ENCODE measurements around the gene ITGA3.

The ITGA3 gene

GRCh38 chr17:50117202-50118051 lies 61.5 kb downstream of the ITGA3 start:
- TF ChIP-seq CTCF (IDR thresholded peaks at IDR 0.05) (peak; percentile 87), ZFX (IDR thresholded peaks at IDR 0.05; ENCODE audit: borderline replicate concordance) (no peak)
- H3K27ac ChIP-seq: no peak overlapping the region

GRCh38 chr17:50118076-50118827 lies 62.3 kb downstream of the ITGA3 start:
- no peak overlapping the region for H3K27ac ChIP-seq
- TF ChIP-seq CTCF (IDR thresholded peaks at IDR 0.05) (no peak), ZFX (IDR thresholded peaks at IDR 0.05; ENCODE audit: borderline replicate concordance) (no peak)

GRCh38 chr17:50118828-50119218 lies 62.9 kb downstream of the ITGA3 start:
- no peak overlapping the region for H3K27ac ChIP-seq
- no peak for TF ChIP-seq ZFX (IDR thresholded peaks at IDR 0.05; ENCODE audit: borderline replicate concordance)
- TF ChIP-seq CTCF (IDR thresholded peaks at IDR 0.05): no peak

- no peak for TF ChIP-seq ZFX (IDR thresholded peaks at IDR 0.05; ENCODE audit: borderline replicate concordance)
- no peak for TF ChIP-seq CTCF (IDR thresholded peaks at IDR 0.05)
- H3K27ac ChIP-seq: no peak overlapping the region
Measured at GRCh38 chr17:50120475-50121253, 64.8 kb downstream of the ITGA3 start.

- H3K27ac ChIP-seq: peak overlapping the region; percentile 69; the same call in 1 of the 2 replicates
- no peak for TF ChIP-seq CTCF (IDR thresholded peaks at IDR 0.05)
- no peak for TF ChIP-seq ZFX (IDR thresholded peaks at IDR 0.05; ENCODE audit: borderline replicate concordance)
Measured at GRCh38 chr17:50122945-50123344, 67.0 kb downstream of the ITGA3 start.

GRCh38 chr17:50123649-50124349 lies 67.9 kb downstream of the ITGA3 start:
- TF ChIP-seq ZFX (IDR thresholded peaks at IDR 0.05; ENCODE audit: borderline replicate concordance) (no peak), CTCF (IDR thresholded peaks at IDR 0.05) (no peak)
- peak overlapping the region; percentile 69 for H3K27ac ChIP-seq
